Measurements from ENCODE around the gene TNS4.

The TNS4 gene

DNA sequence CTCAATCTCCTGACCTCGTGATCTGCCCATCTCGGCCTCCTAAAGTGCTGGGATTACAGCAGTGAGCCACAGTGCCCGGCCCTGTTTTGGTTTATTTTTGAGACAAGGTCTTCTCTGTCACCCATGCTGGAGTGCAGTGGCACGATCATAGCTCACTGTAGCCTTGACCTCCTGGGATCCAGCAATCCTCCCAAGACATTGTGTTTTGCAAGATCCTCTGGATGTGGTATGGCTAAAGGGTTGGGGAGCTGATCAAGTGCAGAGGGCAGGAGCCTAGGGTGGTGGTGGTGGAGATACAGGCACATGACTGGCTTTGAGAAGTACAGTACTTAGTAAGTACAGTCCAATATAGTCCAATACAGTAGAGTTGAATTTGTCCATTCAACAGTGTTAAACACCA, 16.6 kb upstream of the TNS4 start:
- DNase-seq (ENCODE audit: low spot score) = no peak

DNA sequence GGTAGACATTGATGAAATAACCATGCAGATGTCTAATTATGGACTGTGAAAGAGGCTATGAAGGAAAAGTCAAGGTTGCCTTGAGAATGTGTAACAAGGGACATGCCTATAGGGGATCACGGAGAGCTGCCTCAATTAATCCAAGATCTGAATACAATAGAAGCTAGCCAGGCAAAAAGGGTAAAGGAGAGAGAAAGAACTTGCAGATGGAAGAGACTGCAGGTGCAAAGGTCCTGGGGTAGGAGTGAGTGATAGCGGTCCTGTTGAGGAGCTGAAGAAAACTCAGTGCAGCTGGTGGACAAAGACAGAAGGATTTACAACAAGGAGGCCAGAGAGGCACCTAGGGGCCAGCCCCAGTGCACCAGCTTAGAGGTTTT, 15.9 kb upstream of the TNS4 start:
- DNase-seq (ENCODE audit: low spot score) = no peak

DNA sequence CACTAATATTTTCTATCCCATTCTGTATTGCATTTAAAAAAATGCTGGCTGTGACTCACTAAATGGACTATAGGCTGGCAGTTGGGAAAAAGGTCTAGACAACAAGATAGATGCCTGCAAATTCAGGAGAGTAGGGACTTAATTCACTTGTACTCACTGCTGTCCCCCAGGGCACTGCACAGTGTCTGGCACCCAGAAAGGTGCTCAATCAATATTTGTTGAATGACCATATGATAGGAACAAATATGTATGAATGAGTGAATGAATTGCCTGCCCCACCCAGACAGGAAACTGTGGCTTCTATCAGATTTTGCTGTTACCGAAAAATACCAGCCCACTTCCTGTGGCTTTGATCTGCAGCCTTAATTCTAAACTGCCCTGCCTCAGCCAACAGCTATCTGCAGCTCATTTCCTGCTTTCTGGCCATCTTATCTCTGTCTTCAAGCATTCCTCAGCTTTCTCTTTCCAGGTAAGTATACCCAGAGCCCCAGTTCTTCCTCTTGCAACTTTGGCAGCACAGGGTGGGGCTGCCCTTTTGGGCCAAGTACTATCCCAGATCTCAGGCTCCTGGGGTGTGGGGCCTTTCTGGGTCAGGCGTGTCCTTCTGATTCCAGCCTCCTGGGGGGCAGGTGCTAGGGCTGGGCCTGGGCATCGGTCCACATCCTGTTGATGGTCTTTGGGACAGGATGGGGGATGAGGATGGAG, 15.3 kb upstream of the TNS4 start:
- DNase-seq (ENCODE audit: low spot score) = no peak

DNA sequence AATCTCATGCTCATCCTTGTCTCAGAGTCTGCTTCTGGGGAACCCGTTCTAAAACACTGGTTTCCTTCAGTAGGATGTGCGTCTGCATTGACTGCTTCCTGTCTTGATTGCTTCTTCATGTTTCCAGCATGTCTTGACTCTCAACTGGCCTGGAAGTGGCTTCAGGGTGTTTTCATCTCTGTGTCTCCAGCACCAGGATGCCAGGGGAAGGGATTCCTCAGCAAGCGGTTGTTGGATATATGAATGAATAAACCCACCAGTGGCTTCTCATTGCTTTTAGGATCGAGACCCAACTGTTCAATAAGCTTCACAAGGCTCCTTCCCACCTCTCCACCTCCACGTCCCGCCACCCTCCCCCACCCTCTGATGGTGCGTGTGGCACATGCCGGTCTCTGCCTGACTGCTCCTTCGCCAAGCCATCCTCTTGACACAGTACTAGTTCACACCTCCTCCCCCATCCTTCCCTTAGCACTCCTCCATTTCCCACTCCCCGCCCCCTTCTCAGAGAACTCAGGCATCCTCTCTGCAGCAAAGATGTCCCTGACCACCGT, 14.1 kb upstream of the TNS4 start:
- DNase-seq (ENCODE audit: low spot score) = no peak

DNA sequence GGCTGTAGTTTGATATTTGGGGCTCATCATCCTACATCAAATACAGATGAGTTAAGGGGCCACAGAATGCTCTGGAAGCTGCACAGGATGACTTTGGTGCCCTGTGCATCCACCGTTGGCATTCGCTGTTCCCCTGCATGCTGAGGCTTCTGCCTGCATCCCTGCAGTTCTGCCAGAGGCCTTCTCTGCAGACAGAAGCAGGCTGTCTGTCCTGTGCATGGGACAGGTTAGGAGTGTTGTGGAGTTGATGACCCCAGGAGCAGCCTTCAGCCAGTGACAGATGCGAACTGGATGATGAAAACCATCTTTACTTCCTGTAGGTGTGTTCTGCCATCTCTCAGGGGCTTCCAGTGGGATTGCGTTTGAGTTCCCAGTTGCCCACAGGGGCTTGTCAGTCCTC, 13.6 kb upstream of the TNS4 start:
- DNase-seq (ENCODE audit: low spot score) = no peak

DNA sequence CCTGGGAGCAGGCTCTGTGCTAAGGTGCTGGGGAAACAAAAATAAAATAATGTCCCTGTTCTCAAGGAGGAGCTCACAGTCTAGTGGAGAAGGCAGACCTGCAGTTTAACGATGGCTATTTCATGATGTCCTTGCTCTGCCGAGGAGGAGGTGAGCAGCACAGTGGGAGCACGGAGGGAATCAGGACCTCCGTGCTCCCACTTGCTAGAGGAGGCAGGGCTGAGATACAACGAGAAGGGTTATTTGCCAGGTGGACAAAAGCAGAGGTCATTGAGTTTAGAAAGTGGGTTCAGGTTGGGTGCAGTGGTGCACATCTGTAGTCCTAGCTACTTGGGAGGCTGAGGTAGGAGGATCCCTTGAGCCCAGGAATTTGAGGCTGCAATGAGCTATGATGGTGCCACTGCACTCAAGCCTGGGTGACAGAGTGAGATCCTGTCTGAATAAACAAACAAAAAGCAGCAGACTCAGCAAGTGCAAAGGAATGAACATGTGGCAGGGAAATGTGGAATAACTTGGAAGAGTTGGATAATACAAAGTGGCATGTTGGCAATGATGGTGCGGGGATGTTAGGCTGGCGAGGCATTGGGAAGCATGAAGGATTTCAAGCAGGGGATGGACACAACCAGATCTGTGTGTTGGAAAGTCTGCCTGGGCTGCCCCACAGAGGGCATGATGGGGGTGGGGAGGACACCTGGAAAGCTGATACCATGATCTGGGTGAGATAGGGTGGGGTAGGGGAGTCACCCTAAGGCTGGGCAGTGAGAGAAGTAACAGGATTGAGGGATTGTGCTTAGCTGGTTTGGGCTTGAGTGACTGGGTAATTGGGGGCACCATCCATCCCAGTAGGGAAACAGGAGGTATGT, 12.8 kb upstream of the TNS4 start:
- no peak for DNase-seq (ENCODE audit: low spot score)

DNA sequence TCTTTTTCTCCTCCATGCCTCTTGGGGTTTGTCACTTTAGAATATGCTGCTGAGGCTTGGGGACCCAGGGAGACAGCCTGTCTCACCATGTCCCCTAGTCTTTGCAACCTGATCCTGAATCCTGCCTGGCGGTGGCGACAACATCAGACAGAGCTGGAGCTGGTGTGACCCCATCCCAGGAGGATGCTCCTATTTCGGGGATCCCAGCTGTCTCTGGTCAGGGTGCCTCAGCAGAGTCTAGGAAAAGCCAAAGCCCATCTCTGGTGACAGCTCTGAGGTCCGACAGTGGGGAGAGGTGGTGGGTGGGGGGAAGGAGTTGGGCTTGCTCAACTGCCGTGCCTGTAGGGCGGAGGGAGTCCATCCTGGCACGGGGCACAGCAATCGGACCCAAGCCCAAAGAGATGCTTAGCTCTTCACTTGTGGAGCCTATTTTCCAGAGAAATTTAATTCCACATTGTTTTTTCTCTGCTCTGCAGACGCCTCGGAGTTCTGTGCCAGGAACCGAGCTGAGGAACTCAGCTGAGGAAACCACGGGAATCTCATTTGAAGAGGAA, 10.3 kb upstream of the TNS4 start:
- no peak for DNase-seq (ENCODE audit: low spot score)

DNA sequence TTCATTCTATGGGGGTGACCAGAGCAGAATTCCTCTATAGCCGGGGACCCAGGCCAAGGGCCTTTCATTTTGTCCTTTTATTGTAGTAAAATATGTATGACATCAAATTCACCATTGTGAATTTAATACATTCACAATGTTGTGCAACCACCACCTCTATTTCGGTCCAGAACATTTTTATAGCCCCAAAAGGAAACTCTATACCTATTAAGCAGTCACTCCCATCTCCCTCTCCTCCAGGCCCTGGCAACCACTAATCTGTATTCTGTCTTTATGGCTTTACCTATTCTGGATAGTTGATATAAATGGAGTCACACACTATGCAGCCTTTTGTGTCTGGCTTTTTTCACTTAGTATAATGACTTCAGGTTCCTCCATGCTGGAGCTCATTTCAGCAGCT, 9.7 kb upstream of the TNS4 start:
- no peak for DNase-seq (ENCODE audit: low spot score)

DNA sequence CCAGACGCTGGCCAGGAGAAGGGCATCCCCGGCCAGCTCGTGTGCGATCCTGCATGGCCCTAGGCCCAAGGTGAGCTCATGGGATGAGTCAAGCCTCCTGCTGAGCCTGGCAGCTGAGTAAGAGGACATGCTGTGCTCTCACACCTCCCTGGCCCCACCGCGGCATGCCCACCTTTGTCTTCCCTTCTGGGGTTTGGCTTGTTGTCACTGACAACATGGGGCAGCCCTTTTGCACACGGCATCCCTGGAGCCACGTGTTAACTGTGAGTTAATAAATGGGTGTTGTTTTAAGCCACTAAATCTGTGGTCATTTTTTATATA, 8.9 kb upstream of the TNS4 start:
- DNase-seq (ENCODE audit: low spot score) = no peak

DNA sequence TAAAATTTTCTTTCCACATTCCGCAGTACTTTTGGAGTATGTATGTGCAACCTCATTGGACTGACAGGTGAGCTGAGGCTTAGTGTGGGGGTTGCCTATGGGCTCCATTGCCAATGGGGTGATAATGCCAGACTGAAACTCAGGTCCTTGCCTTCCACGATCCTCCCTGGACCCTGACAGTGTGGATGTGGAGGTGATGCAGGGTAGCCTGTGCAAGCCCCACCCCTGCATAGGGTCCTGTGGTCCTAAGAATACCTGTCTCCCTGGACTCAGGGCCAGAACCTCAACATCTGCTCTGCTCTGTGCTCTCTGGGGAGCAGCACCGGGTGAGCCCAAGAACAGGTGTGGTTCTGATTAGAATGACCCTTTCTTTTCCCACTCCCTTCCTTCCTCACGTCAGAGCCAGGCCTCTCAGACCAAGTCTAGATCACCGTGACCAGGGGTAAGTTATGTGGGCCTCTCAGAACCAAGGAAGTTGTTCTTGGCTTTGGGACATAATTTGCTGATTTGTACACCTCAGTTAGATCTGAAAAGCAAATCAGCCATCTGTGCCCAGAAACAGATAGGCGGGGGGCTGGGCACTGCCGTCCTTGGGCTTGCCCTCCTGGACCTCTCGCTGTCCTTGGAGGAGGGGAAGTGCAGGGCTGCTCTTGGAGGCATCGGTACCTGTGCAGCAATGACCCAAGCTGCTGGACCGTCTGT, 8.4 kb upstream of the TNS4 start:
- DNase-seq (ENCODE audit: low spot score) = no peak

DNA sequence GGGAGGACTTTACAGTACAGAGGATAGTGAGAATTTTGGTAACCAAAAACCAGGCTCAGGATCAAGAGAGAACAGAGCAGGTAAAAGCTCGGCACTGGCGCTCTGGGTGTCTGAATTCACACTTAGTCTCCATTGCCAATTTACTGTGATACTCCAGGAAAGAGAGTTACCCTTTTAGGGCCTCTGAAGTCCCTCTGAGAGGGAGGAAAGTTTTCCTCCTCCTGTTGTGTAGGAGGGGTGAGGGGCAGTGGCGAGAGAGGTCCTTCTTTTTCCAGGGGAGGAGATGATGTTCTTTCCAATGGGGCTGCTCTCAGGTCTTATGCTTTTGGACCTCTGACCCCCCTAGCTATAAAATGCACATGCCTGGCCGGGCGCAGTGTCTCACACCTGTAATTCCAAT, 5.4 kb upstream of the TNS4 start:
- no peak for DNase-seq (ENCODE audit: low spot score)

DNA sequence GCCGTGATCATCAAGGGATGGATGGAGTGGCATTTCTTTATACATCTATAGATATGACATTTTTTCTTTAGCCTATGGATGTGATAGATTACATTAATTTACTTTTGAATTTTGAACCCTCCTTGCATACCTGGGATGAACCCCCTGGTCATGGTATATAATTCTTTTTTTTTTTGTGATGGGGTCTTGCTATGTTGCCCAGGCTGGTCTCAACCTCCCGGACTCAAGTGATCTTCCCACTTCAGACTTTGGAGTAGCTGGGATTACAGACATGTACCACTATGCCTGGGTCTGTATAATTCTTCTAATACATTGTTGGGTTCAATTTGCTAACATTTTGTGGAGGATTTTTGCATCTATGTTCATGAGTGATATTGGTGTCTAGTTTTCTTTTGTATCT, 1.7 kb upstream of the TNS4 start:
- no peak for DNase-seq (ENCODE audit: low spot score)

DNA sequence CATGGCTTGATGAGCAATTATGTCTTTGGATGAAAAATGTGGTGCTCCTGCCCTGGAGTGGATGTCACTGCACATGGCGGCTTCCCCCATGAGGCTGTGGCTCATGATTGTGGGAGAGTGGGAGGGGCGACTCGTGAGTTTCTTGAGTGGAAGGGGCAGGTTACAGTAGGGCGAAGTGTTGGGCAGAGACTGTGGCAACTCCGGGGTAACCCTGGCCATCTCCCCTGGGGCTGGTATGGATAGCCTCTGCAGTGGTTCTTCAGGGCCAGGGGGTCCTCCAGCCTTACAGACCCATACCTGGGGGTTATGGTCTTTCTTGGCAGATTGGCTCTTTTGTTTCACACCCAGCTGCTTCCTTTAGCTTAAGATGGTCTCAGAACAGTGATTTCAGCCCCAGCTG, 1.3 kb upstream of the TNS4 start:
- no peak for DNase-seq (ENCODE audit: low spot score)

DNA sequence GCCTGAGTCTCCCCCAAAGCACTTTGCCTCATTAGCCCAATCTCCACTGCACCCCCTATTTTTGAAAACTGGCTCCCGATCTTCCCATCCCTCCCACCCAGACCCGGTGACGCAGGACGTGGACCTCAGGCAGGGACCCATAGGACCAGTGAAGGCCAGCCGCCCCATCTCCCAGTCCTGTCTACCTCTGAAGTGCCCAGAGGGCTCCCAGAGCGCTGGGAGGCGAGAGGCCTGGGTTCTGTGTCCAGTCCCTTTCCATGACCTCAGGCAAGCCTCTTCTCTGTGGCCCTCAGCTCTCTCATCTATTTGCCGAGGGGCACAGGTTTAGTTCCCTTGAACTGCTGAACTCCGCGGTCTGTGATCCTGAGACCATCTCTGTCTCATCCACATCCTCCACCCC, 714 bp downstream of the TNS4 start:
- DNase-seq (ENCODE audit: low spot score) = no peak

DNA sequence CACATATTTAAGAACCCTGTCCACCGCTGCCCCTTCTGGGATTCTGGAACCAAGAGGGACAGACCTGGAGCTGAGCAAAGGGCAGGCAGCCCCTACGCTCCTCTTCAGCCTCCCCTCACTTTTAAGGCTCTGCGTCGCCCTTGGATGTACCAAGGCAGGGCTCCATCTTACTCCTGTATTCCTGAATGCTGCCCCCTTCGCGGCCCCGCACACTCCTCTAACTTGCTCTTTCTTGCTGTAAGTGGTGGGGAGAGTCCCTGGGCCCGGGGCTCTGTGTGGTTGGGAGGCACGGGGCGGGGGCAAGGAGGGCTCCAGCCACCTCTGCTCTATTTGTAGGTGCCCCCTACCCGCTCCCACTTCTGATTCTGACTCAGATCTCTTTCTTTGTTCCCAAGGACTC, 1.2 kb downstream of the TNS4 start:
- no peak for DNase-seq (ENCODE audit: low spot score)

DNA sequence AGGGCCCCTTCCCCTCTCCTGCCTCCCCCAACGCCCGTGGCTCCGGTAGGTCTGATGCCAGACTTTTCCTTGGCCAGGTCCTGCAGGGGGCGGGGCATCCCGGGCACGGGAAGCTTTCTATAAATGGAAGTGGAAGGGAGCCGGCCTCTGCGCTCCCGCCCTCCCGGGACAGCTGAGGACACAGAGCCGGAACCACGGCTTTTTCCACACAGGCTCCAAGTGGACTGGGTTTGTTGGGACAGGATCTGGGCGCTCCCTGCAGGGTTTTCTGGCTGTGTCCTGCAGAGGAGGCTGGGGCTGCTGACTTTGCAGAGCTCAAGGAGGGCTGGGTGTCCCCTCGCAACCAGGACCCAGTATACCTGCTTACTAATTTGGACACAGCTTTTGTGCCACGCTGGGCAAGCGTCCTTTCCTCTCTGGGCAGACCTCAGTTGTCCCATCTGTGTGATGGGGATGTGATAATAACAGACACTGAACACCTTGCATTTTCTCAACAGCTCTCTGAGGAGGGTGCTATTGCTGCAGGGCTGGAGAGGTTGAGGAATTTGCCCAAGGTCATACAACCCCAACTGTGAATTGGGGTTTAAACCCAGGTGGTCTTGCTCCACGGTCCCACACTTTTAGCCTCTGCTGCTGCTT, 1.8 kb downstream of the TNS4 start:
- peak; percentile 89 for DNase-seq (ENCODE audit: low spot score)

DNA sequence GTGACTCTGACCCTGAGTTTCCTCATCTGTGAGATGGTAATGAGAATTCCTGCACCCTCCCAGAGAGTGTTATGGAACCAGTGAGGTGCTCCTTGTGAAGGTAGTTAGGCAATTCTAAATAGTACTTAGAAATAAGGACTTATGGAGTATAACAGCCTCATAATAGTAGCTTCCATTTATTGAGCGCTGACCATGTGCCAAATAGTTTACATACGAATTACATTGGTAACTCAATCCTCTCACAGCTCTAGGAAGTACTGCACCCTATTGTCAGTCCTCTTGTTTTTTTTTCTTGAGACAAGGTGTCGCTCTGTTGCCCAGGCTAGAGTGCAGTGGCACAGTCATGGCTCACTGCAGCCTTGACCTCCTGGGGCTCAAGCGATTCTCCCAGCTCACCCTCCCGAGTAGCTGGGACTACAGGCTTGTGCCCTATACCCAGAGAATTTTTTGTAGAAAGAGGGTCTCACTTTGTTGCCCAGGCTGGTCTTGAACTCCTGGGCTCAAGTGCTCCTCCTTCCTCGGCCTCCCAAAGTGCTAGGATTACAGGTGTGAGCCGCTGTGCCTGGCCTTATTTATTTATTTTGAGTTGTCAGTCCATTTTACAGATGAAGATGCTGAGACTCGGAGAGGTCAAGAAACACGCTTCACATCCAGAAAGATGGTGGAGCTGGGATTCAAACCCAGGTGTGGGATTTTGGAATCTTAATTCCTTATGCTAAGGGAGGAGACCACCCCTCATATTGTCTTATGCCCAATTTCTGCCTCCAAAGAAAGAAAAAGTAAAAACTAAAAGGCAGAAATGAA, 2.9 kb downstream of the TNS4 start:
- no peak for DNase-seq (ENCODE audit: low spot score)

DNA sequence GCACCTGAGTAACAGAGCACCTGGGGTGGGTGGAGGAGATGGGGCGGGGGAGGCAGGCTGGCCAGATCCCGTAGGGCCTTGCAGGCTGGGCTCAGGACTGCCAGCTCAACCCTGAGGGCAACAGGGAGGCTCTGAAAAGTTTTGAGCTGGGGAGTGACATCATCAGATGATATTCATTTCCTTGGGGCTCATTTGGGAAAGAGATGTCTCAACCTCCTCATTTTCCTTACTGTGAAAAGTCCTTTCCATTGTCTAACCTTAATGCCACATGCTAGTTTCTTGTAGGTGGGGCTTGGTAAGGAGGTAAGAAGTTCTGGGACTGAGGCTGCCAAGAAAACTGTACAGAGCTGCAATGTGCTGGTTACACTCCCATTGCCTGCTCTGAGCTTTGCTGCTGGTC, 3.7 kb downstream of the TNS4 start:
- DNase-seq (ENCODE audit: low spot score) = no peak

DNA sequence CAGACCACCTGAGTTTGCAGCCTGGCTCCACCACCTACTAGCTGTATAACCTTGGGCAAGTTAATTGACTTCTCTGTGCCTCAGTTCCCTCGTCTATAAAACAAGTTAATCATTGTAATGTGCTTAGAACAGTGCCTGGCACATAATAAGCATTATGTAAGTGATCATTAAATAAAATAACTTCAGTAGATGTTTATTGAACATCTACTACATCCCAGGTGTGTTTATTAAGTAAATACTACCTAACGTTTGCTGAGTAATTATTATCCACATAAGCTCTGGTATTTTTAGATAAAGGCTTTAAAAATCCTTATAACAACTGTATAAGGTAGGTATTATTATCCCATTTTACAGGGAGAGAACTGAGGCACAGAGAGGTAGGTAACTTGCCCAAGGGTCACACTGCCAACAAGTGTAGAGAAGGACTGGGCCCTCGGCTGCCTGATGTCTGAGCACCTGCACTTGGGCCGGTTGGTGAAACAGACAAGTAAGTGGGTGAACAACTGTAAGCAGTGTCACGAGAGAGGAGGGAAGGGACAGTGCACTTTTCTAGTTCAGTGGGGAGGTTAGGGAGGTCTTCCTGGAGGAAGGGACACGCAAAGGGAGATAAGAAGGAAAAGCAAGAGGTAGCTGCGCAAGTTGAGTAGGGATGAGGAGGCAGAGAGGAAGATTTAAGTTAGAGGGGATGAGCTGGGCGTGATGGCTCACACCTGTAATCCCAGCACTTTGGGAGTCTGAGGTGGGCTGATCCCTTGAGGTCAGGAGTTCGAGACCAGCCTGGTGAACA, 4.6 kb downstream of the TNS4 start:
- DNase-seq (ENCODE audit: low spot score) = no peak

DNA sequence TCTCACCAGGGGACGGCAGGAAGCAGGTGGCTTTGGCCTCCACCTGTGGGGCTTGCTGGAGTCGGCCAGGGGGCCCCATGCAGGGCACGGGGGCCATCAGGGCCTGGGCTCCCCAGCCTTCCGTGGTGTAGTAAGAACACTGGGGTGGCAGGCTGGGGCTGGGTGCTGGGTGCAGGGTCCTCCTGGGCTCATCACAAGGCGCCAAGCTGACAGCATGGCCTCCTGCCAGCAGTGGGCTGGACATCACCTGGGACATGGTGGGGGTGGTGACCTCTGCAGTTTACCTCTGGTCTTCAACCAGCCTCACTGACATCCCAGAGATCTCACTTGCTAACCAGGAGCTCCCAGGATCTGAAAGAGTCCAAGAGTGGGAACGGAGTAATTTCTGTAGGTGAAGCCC, 5.3 kb downstream of the TNS4 start:
- DNase-seq (ENCODE audit: low spot score) = no peak

DNA sequence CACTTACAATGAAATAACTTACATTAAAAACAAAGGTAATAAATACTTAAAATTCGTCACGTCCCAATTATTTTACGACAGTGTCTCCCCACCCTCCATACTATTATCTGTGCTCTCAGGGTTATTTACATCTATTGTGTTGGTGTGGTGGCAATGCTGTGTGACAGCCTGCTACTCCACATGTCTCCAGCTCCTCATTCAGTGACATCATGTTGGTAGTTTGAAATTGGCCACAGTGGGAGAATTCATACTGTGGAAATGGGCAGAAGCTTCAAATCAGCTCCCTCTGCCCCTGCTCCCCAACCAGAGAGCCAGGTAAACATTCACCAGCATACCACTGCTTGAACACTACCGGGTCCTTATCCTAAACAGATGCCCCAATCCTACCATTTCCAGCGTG, 6.3 kb downstream of the TNS4 start:
- no peak for DNase-seq (ENCODE audit: low spot score)
